Ovary (tissue), 9 donors: ENCODE results near the gene CHD5. TPM values are rescaled to one million over a fixed set of nuclear protein-coding genes. Genes with fewer than 3 reads are reported as not detected.

Source experiments
- DNase-seq, 5 donors: peaks; one replicate each; pipeline ENCODE4 v3.0.0-alpha.2; 2019 to 2020
- H3K27ac ChIP-seq, 2 donors: fragments of 200-600 bp; one replicate each; pipeline versions ENCODE4 v1.5.1 to v1.8.0; 2019 to 2022
- H3K27me3 ChIP-seq: fragments of 200-600 bp; one replicate; pipeline ENCODE4 v1.8.0; 2022
- H3K36me3 ChIP-seq: fragments of 200-600 bp; sonication (generic); one replicate; pipeline ENCODE4 v1.5.1; 2019
- H3K4me1 ChIP-seq: one replicate; pipeline ENCODE4 v1.8.1; 2013; ENCODE audit warnings: mild to moderate bottlenecking, moderate library complexity; ENCODE audit not compliant: insufficient read depth
- H3K4me3 ChIP-seq: fragments of 200-600 bp; sonication (generic); one replicate; pipeline ENCODE4 v1.5.1; 2017
- H3K9me3 ChIP-seq, 2 donors: fragments of 200-600 bp in 1 of 2; sonication (generic) in 1 of 2; one replicate each; pipeline versions ENCODE4 v1.5.1 to v1.8.1; 2013 to 2019; ENCODE audit warnings: mild to moderate bottlenecking in 1 of 2, moderate library complexity in 1 of 2
- EP300 ChIP-seq: sonication (generic); formaldehyde crosslinking; IDR thresholded peaks from one replicate; pipeline ENCODE4 v1.6.1; 2017; ENCODE audit warnings: antibody characterized with exemption
- POLR2A ChIP-seq: fragments of 450-650 bp; IDR thresholded peaks from one replicate; pipeline ENCODE4 v1.6.1; 2017; ENCODE audit warnings: antibody characterized with exemption, mild to moderate bottlenecking, moderate library complexity
- WGBS, 3 donors: extraction: QIAGEN DNeasy Blood & Tissue Kit in 1 of 3; methylation state at CpG; one replicate each; pipeline versions ENCODE4 v1.1.5 to v1.1.7; 2013 to 2017; 5-methylcytosine and 5-hydroxymethylcytosine counted together
- intact Hi-C, 4 donors: fragments of 100-400 bp; cut with DNase I; formaldehyde crosslinking; loops; one replicate each; pipeline versions ENCODE4 v1.11.0 to v1.15.1; 2022 to 2023
- polyA plus RNA-seq, 2 donors: library from polyadenylated mRNA; stranded (reverse); fragments of 200-250 nt in 1 of 2; fragments of 350-450 nt in 1 of 2; fragmentation: Illumina TruSeq in 1 of 2; extraction: RNeasy Lipid Tissue Mini Kit (QIAGEN cat#74804) in 1 of 2; gene quantifications; one replicate each; pipeline ENCODE4 v1.2.3, GENCODE V29; 2013 to 2014
- total RNA-seq, 7 donors: library from RNA; depleted of rRNA in 2 of 7; stranded (reverse); fragments of >200 nt in 2 of 7; fragmentation: NEBNext Ultra II Directional in 3 of 7; extraction: Animal tissue kit (Norgen Biotek cat#: 25700) in 3 of 7; gene quantifications; one replicate each; pipeline versions ENCODE4 v1.1.0 to v1.2.4, GENCODE V29; 2016 to 2023
- TF ChIP-seq, protein P1 (sequence below), 3 donors: fragments of 450-650 bp in 2 of 3; fragments of 200-600 bp in 1 of 3; IDR thresholded peaks; one replicate each; pipeline versions ENCODE4 v1.5.1 to v1.8.0; 2016 to 2022; ENCODE audit warnings: antibody characterized with exemption in 3 of 3, mild to moderate bottlenecking in 1 of 3
- donor health status: DM: no; HTN: no; CAD: no; lungs with moderate emphysema.
- donor health status: DM: no; HTN: no; CAD: no.
- donor health status: Bipolar disorder and iron deficiency.
- donor health status: DM: yes; HTN: yes; CAD: no.
- donor health status: DM: no; HTN: no; CAD: no.
- donor health status: DM: yes; HTN: yes; CAD: no.

Gene CHD5
- total and polyA plus RNA-seq, 9 donors: under 0.01 to 0.54 (median 0.23) TPM

DNA sequence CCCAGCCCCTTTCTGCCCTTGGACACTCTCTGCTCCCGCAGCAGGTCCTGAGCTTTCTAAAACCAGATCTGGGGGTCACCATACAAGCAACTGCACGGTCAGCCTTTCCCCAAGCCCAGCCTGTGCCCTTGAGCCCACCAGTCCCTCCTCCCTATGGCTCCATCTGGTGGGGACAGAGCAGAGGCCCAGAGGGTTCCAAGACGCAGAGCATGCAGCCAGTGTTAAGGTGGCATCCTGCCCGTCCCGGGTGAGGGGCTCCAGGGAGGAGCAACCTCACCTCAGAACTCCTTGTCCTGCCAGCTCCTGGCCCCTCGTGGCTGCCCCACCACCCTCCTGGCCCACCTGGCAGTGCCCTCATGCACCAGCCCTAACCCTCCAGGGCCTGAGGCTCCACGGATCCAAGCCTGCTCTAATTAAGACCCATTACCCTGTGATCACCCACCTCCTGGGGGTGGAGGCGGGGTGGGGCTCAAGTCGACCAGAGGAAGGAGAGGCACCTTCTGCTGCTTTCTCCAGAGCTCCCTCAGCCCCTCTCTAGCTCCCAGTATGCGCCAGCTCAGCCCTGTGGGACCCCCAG is 8.5 kb downstream of the CHD5 start:
- intact Hi-C loops: loop anchor here in 1 of 4 donors (10.0 kb wide), 1 partner anchor 107 kb away; no protein-coding TSS in a partner anchor
- WGBS, 3 donors: 36 to 49% (median 39%) methylated on average over 10 of the region's 10 CpGs
- DNase-seq: no peak
- H3K4me1 ChIP-seq: no peaks in the 10 kb centered on the region
- no peaks in the 10 kb centered on the region for H3K36me3 ChIP-seq
- no peaks in the 10 kb centered on the region for H3K27me3 ChIP-seq
- no peak for TF ChIP-seq POLR2A
- TF ChIP-seq, protein P1, sequence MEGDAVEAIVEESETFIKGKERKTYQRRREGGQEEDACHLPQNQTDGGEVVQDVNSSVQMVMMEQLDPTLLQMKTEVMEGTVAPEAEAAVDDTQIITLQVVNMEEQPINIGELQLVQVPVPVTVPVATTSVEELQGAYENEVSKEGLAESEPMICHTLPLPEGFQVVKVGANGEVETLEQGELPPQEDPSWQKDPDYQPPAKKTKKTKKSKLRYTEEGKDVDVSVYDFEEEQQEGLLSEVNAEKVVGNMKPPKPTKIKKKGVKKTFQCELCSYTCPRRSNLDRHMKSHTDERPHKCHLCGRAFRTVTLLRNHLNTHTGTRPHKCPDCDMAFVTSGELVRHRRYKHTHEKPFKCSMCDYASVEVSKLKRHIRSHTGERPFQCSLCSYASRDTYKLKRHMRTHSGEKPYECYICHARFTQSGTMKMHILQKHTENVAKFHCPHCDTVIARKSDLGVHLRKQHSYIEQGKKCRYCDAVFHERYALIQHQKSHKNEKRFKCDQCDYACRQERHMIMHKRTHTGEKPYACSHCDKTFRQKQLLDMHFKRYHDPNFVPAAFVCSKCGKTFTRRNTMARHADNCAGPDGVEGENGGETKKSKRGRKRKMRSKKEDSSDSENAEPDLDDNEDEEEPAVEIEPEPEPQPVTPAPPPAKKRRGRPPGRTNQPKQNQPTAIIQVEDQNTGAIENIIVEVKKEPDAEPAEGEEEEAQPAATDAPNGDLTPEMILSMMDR (IDR thresholded peaks at IDR 0.05): no peak
- TF ChIP-seq EP300: no peak
- H3K9me3 ChIP-seq: no peaks in the 10 kb centered on the region
- no peak overlapping the region for H3K4me3 ChIP-seq
- H3K27ac ChIP-seq: no peak overlapping the region

DNA sequence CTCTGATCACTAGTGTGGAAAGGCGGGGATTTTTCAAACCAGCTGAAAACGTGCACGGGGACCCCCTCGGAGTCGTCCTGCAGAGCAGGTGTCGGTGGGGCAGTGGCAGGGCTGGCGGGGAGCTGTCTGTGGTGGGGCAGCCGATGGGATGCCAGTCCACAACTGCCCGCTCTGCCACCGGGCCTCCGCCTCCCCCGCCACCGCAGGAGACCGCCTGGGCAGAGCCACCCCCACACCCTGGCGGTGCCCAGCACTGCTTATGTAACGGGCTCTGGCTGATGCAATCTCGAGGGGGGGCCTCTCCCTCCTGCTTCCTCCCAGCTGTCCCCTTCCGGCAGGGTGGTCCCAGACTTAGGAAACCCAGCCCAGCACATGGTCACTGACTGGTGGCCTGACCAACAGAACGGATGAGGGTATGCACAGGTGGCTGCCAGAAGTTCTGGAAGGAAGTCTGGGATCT is 9.3 kb downstream of the CHD5 start:
- WGBS, 3 donors: 57 to 71% (median 64%) methylated on average over 19 of the region's 19 CpGs
- H3K27me3 ChIP-seq: no peaks in the 10 kb centered on the region

DNA sequence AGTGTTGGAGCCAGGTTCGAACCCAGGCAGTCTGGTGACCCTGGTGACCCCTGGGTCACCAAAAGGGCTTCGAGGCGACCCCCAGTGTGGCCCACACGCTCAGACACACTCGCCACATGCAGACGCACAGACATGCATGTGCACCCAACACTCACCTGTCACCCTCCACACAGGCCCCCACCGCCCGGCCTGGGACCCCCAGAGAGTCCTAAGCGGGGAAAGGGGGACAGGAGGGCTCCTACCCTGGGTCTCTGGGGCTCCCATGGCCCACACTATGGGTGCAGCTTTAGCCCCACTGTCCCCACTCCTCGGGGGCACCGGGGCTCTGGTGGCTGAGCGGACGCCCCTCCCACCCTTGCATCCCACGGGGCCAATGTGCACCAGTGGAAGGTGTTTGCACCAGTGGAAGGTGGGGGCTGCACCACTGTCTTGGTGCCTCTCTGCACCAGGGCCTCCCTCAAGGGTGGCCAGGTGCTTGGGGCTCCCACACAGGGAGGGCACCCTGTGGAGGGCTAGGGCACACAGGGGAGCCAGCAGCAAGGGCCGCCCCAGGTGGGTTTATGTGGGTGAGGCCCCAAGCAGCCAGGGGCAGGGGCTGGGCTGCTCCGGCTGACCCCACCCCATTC is 9.9 kb downstream of the CHD5 start:
- intact Hi-C loops: loop anchor here in 1 of 4 donors (10.0 kb wide), 1 partner anchor 105 kb away; no protein-coding TSS in a partner anchor
- no peak overlapping the region for H3K27ac ChIP-seq

More for the DNA sequence above, 9.3 kb downstream of the CHD5 start:
- Histone ChIP-seq H3K36me3 (no peaks in the 10 kb centered on the region), H3K27ac (no peak overlapping the region), H3K4me1 (no peaks in the 10 kb centered on the region), H3K9me3 (no peaks in the 10 kb centered on the region), H3K4me3 (no peak overlapping the region)
- DNase-seq: no peak
- intact Hi-C loops: loop anchor here in 1 of 4 donors (10.0 kb wide), 1 partner anchor 106 kb away; no protein-coding TSS in a partner anchor
- TF ChIP-seq EP300: no peak
- no peak for TF ChIP-seq POLR2A
- TF ChIP-seq, protein P1 (IDR thresholded peaks at IDR 0.05): no peak

DNA sequence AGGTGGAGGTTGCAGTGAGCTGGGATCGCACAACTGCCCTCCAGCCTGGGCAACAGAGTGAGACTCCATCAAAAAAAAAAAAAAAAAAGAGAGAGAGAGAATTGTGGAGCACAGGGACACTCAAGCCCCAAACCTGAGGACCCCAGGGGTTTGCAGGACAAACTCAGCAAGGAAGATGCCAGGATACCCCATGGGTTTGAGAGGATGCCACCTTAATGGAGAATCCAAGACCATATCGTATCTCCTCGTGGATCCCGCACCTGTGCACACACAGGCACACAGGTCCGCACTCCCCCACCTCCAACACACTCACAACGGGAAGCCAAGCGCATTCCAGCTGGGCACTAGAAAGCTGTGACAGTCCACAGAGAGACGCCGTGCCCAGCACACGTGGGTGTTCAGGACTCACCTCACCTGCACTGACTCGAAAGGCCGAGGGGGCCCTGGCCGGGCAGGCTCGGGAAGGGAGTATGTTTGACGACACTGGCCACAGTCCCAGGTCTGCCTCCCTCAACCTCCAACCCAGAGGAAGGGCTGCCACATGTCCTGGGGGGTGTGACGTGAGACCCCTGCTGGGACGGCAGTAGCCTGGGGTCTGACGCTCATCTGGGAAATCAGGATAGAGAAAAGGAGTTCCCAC is 11.1 kb downstream of the CHD5 start:
- Histone ChIP-seq H3K4me1 (no peaks in the 10 kb centered on the region), H3K27me3 (no peaks in the 10 kb centered on the region), H3K36me3 (no peaks in the 10 kb centered on the region), H3K9me3 (no peaks in the 10 kb centered on the region), H3K27ac (no peak overlapping the region), H3K4me3 (no peak overlapping the region)
- no peak for TF ChIP-seq POLR2A
- no peak for TF ChIP-seq EP300
- TF ChIP-seq, protein P1 (IDR thresholded peaks at IDR 0.05): no peak
- DNase-seq: no peak
- intact Hi-C loops: no loop called here
- 58 to 64% (median 60%) methylated on average over 18 of the region's 18 CpGs for WGBS, 3 donors

More for the DNA sequence above, 9.9 kb downstream of the CHD5 start:
- Histone ChIP-seq H3K27me3 (no peaks in the 10 kb centered on the region), H3K4me1 (no peaks in the 10 kb centered on the region), H3K4me3 (no peak overlapping the region), H3K9me3 (no peaks in the 10 kb centered on the region), H3K36me3 (no peaks in the 10 kb centered on the region)
- TF ChIP-seq POLR2A (no peak), EP300 (no peak)
- TF ChIP-seq, protein P1 (IDR thresholded peaks at IDR 0.05): no peak
- 64 to 75% (median 73%) methylated on average over 14 to 16 of the region's 16 CpGs for WGBS, 3 donors
- no peak for DNase-seq
